SK-N-SH (cell line): ENCODE data around the gene URM1.

Source experiments
- CHD2 ChIP-seq: fragments of 150-350 bp; IDR thresholded peaks from 2 replicates; pipeline ENCODE4 v1.6.1; 2018; ENCODE audit warnings: low read length; ENCODE audit not compliant: partially characterized antibody
- EP300 ChIP-seq, 2 experiments: IDR thresholded peaks; 2 replicates each; pipeline versions ENCODE4 v1.4.0 to v1.6.1; 2012; ENCODE audit warnings: borderline replicate concordance in 1 of 2, low read depth in 1 of 2, low read length in 1 of 2
- FOXJ3 ChIP-seq: sonication (generic); formaldehyde crosslinking; IDR thresholded peaks from 2 replicates; pipeline ENCODE4 v1.5.1; 2020; ENCODE audit warnings: mild to moderate bottlenecking, missing genetic modification reagents
- NRF1 ChIP-seq: IDR thresholded peaks from 2 replicates; pipeline ENCODE4 v1.6.1; 2012; ENCODE audit warnings: low read depth, mild to moderate bottlenecking, low read length
- POLR2AphosphoS5 ChIP-seq: IDR thresholded peaks from 2 replicates; pipeline ENCODE4 v1.6.1; 2012; ENCODE audit warnings: low read depth, low read length
- RAD21 ChIP-seq: IDR thresholded peaks from 2 replicates; pipeline ENCODE4 v1.6.1; 2012; ENCODE audit warnings: mild to moderate bottlenecking, low read length
- RFX5 ChIP-seq: IDR thresholded peaks from 2 replicates; pipeline ENCODE4 v1.6.1; 2012; ENCODE audit warnings: mild to moderate bottlenecking, improper control_type of control experiment, low read length
- RXRA ChIP-seq: IDR thresholded peaks from 2 replicates; pipeline ENCODE4 v1.4.0; 2012; ENCODE audit warnings: low read depth, mild to moderate bottlenecking, borderline replicate concordance
- SIN3A ChIP-seq: IDR thresholded peaks from 2 replicates; pipeline ENCODE4 v1.6.1; 2012; ENCODE audit warnings: low read depth, mild to moderate bottlenecking, low read length, moderate library complexity, borderline replicate concordance
- YY1 ChIP-seq: IDR thresholded peaks from 2 replicates; pipeline ENCODE4 v1.4.0; 2012; ENCODE audit warnings: low read depth, mild to moderate bottlenecking
- TF ChIP-seq, protein P1 (sequence below): fragments of 200-600 bp; sonication (generic); IDR thresholded peaks from 2 replicates; pipeline ENCODE4 v1.6.1; 2017; ENCODE audit warnings: antibody characterized with exemption, mild to moderate bottlenecking, moderate library complexity
- TF ChIP-seq, protein P2 (sequence below): IDR thresholded peaks from 2 replicates; pipeline ENCODE4 v1.4.0; 2012; ENCODE audit warnings: low read depth
- TF ChIP-seq, protein P3 (sequence below): fragments of 150-350 bp; IDR thresholded peaks from 2 replicates; pipeline ENCODE4 v1.6.1; 2017; ENCODE audit warnings: antibody characterized with exemption, low read length, low read depth, borderline replicate concordance

DNA sequence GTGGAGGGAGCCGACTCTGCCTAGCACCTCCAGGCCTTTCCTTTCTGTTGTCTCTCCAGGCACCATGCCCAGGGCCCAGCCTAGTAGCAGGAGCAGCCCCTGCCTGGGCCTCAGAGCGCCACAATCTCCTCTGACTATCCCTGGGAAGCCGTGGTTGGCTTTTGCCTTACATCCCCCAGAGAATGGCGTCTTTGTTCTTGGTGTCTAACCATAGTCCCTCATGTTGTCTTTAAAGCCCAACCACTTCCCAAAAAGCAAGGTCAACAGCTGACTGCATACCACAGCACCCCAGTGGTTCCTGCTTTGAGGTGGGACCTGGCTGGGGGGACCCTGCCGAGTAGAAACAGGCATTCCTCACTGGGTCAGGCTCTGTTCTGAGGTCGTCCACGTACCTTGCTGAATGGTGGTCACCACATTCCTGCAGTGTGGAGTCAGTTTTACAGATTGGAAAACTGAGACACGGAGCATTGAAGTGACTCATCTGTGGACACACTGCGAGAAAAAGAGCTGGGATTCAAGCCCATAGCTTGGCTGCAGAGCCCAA is 35.7 kb downstream of the URM1 start:
- TF ChIP-seq FOXJ3 (CRISPR knock-in tag) (no peak), EP300 (IDR thresholded peaks at IDR 0.05; ENCODE audit: borderline replicate concordance in 1 of 2, low read depth in 1 of 2, low read length in 1 of 2) (no peak), RAD21 (no peak), RFX5 (no peak), POLR2AphosphoS5 (no peak), CHD2 (no peak), NRF1 (no peak), SIN3A (no peak), YY1 (no peak), RXRA (no peak)
- TF ChIP-seq, protein P1, sequence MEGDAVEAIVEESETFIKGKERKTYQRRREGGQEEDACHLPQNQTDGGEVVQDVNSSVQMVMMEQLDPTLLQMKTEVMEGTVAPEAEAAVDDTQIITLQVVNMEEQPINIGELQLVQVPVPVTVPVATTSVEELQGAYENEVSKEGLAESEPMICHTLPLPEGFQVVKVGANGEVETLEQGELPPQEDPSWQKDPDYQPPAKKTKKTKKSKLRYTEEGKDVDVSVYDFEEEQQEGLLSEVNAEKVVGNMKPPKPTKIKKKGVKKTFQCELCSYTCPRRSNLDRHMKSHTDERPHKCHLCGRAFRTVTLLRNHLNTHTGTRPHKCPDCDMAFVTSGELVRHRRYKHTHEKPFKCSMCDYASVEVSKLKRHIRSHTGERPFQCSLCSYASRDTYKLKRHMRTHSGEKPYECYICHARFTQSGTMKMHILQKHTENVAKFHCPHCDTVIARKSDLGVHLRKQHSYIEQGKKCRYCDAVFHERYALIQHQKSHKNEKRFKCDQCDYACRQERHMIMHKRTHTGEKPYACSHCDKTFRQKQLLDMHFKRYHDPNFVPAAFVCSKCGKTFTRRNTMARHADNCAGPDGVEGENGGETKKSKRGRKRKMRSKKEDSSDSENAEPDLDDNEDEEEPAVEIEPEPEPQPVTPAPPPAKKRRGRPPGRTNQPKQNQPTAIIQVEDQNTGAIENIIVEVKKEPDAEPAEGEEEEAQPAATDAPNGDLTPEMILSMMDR: no peak
- TF ChIP-seq, protein P2, sequence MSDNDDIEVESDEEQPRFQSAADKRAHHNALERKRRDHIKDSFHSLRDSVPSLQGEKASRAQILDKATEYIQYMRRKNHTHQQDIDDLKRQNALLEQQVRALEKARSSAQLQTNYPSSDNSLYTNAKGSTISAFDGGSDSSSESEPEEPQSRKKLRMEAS: no peak
- TF ChIP-seq, protein P3, sequence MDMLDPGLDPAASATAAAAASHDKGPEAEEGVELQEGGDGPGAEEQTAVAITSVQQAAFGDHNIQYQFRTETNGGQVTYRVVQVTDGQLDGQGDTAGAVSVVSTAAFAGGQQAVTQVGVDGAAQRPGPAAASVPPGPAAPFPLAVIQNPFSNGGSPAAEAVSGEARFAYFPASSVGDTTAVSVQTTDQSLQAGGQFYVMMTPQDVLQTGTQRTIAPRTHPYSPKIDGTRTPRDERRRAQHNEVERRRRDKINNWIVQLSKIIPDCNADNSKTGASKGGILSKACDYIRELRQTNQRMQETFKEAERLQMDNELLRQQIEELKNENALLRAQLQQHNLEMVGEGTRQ: no peak
